Erythroblast (primary cell): ENCODE results near the gene PDE6C.

Experiments used
- GATA1 ChIP-seq: IDR thresholded peaks from 2 replicates; pipeline ENCODE4 v1.6.1; 2011; ENCODE audit warnings: low read depth, mild to moderate bottlenecking, control low read depth, low read length, moderate library complexity
- POLR2A ChIP-seq: IDR thresholded peaks from 2 replicates; pipeline ENCODE4 v1.6.1; 2011; ENCODE audit warnings: mild to moderate bottlenecking, low read length

- TF ChIP-seq POLR2A (no peak), GATA1 (no peak)
Measured at GRCh38 chr10:93598157-93598556, 14.2 kb upstream of the PDE6C start.
